ENCODE results near the gene NEDD1. TPM values are rescaled to one million over a fixed set of nuclear protein-coding genes. Genes with fewer than 3 reads are reported as not detected.
A peak's percentile ranks its signal among the peaks of the same experiment; 100 is the strongest.

The NEDD1 gene, protein sequence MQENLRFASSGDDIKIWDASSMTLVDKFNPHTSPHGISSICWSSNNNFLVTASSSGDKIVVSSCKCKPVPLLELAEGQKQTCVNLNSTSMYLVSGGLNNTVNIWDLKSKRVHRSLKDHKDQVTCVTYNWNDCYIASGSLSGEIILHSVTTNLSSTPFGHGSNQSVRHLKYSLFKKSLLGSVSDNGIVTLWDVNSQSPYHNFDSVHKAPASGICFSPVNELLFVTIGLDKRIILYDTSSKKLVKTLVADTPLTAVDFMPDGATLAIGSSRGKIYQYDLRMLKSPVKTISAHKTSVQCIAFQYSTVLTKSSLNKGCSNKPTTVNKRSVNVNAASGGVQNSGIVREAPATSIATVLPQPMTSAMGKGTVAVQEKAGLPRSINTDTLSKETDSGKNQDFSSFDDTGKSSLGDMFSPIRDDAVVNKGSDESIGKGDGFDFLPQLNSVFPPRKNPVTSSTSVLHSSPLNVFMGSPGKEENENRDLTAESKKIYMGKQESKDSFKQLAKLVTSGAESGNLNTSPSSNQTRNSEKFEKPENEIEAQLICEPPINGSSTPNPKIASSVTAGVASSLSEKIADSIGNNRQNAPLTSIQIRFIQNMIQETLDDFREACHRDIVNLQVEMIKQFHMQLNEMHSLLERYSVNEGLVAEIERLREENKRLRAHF
- polyA plus RNA-seq (2013, experiment 1 of 2): 23.4 TPM
- 28.3 TPM for polyA plus RNA-seq (2013, experiment 2 of 2)

GRCh38 chr12:96906849-96907670 is at the start of gene NEDD1:
Gene NEDD1, plus strand, starts transcription at chr12:96907257. Its CDS starts 2,503 bp downstream, at chr12:96909760.
- Histone ChIP-seq H3K27ac (ENCODE audit: low read depth, low read length) (peak within 1 kb of the TSS; percentile 75), H3K4me1 (ENCODE audit: insufficient read depth, low read length) (peaks cover 20% of the 10 kb centered on the region), H3K27me3 (ENCODE audit: insufficient read depth, low read length) (no peaks in the 10 kb centered on the region), H3K36me3 (ENCODE audit: insufficient read depth, low read length) (peaks cover 3% of the 10 kb centered on the region; the same call in 1 of the 2 replicates), H3K9me3 (ENCODE audit: insufficient read depth, low read depth, low read length) (no peaks in the 10 kb centered on the region), H3K4me3 (ENCODE audit: low read length) (peak within 1 kb of the TSS; percentile 71), H3K9ac (ENCODE audit: low read depth, low read length) (peak within 1 kb of the TSS; percentile 70)
- 2% methylated on average over 68 of the region's 68 CpGs for WGBS

DNA sequence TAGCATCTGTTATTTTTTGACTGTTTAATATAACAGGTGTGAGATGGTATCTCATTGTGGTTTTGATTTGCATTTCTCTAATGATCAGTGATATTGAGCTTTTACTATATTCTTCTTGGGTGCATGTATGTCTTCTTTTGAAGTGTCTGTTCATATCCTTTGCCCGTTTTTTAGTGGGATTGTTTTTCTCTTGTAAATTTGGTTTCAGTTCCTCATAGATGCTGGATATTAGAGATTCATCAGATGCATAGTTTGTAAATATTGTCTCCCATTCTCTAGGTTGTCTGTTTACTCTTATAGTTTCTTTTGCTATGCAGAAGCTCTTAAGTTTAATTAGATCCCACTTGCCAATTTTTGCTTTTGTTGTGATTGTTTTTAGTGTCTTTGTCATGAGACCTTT is 48.9 kb upstream of the NEDD1 start:
- peaks cover 6% of the 10 kb centered on the region; the same call in 1 of the 2 replicates for H3K9me3 ChIP-seq (ENCODE audit: insufficient read depth, low read depth, low read length)
- H3K27me3 ChIP-seq (ENCODE audit: insufficient read depth, low read length): no peaks in the 10 kb centered on the region
- no peak overlapping the region for H3K27ac ChIP-seq (ENCODE audit: low read depth, low read length)
- no peak overlapping the region for H3K9ac ChIP-seq (ENCODE audit: low read depth, low read length)
- no peak overlapping the region for H3K4me3 ChIP-seq (ENCODE audit: low read length)
- WGBS: 83% methylated on average over 1 of the region's 1 CpG
- H3K4me1 ChIP-seq (ENCODE audit: insufficient read depth, low read length): peaks cover 8% of the 10 kb centered on the region
- H3K36me3 ChIP-seq (ENCODE audit: insufficient read depth, low read length): no peaks in the 10 kb centered on the region

DNA sequence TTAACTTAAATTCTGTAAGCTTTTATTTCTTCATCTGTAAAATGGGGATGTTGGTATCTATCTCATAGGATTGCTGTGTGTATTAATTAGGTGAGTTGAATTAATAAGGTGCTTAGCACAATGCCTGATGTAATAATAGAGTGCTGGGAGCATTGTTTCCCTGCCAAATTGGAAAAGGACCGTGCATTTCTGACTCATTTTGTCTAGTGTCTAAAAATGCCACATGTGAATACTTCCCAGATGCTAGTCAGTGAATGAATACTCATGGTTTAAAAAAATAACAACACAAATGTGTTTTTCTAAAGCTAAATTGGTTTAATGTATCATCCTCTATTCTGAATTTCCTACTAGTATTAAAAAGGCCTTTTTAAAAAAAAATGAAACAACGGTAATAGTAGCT is 45.4 kb upstream of the NEDD1 start:
- Histone ChIP-seq H3K9me3 (ENCODE audit: insufficient read depth, low read depth, low read length) (peaks cover 6% of the 10 kb centered on the region; the same call in 1 of the 2 replicates), H3K27me3 (ENCODE audit: insufficient read depth, low read length) (no peaks in the 10 kb centered on the region), H3K27ac (ENCODE audit: low read depth, low read length) (no peak overlapping the region), H3K9ac (ENCODE audit: low read depth, low read length) (no peak overlapping the region), H3K4me1 (ENCODE audit: insufficient read depth, low read length) (peaks cover 8% of the 10 kb centered on the region), H3K4me3 (ENCODE audit: low read length) (no peak overlapping the region), H3K36me3 (ENCODE audit: insufficient read depth, low read length) (no peaks in the 10 kb centered on the region)
- WGBS: 91% methylated on average over 1 of the region's 2 CpGs

DNA sequence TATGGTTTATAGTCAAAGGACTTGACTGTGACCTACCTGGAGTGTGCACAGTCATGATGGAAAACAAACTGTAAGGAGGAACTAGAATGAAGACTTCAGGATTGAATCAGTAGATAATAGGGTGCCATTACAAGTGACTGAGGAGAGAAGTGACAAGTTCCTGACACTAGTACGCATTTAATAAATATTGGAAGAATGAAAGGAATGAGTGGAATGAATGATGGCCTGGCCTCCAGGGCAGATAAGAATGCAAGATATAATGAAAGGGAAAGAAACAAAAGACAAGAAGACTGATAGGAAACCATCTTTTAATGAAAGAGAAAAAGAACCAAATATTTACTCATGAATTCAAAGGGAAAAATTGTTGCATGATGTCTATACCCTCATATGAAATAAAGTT is 44.7 kb upstream of the NEDD1 start:
- WGBS: 91% methylated on average over 1 of the region's 1 CpG
- peak overlapping the region; percentile 40; the same call in 1 of the 2 replicates for H3K27ac ChIP-seq (ENCODE audit: low read depth, low read length)
- H3K4me1 ChIP-seq (ENCODE audit: insufficient read depth, low read length): peaks cover 8% of the 10 kb centered on the region
- H3K9ac ChIP-seq (ENCODE audit: low read depth, low read length): no peak overlapping the region
- H3K27me3 ChIP-seq (ENCODE audit: insufficient read depth, low read length): no peaks in the 10 kb centered on the region
- peaks cover 3% of the 10 kb centered on the region; the same call in 1 of the 2 replicates for H3K9me3 ChIP-seq (ENCODE audit: insufficient read depth, low read depth, low read length)
- H3K36me3 ChIP-seq (ENCODE audit: insufficient read depth, low read length): no peaks in the 10 kb centered on the region
- no peak overlapping the region for H3K4me3 ChIP-seq (ENCODE audit: low read length)

DNA sequence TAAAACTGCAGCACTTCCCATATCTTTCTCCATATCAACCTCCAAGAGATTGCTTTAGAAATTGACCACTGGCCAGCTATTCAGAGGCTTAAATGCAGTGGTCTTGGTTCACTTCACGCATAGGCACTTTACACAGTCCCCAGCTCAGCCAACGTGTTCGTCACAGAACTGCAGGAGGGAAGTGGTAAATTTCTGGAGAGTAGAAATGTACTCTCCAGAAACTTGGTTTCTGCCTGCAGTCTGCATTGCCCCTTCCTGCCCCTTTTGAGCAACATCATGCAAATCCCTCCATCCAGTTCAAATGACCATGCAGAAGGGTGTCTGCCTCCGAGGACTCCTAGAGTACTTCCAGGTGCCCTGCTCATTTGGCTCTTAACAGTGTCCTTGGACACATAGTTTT is 42.7 kb upstream of the NEDD1 start:
- Histone ChIP-seq H3K9ac (ENCODE audit: low read depth, low read length) (no peak overlapping the region), H3K27me3 (ENCODE audit: insufficient read depth, low read length) (no peaks in the 10 kb centered on the region), H3K27ac (ENCODE audit: low read depth, low read length) (no peak overlapping the region), H3K9me3 (ENCODE audit: insufficient read depth, low read depth, low read length) (no peaks in the 10 kb centered on the region), H3K36me3 (ENCODE audit: insufficient read depth, low read length) (no peaks in the 10 kb centered on the region), H3K4me1 (ENCODE audit: insufficient read depth, low read length) (peaks cover 8% of the 10 kb centered on the region), H3K4me3 (ENCODE audit: low read length) (no peak overlapping the region)
- WGBS: 89% methylated on average over 4 of the region's 4 CpGs

DNA sequence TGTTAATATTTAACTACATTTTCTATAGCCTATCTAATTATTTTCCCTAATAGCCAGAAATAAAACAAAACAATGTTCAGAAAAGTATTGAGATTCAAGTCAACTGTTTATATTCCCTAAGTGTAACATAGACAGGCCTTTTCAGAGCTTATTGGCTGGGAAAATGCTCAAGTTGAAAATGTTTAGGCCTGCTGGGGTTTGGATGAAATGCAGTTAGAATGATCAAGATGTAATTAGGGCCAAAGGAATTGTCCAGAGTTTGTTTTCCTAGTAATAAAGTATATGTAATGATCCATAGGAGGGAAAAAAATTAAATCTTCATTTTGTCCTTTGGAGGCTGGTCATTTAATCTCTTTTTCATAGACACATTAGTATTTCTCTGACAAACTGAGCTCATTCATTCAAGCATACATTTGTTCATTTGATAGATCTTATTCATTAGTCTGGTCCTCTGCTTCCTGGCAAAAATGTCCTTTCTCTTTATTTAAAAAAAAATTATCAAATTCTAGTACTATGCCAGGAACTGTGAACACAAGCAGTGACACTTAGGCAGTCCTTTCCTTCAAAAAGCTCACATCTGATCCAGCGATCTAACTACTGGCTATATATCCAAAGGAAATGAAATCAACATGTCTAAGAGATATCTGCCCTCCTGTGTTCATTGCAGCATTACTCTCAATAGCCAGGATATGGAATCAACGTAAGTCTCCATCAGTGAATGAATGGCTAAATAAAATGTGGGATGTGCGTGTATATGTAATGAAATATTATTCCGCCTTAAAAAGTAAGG is 40.1 kb upstream of the NEDD1 start:
- Histone ChIP-seq H3K9ac (ENCODE audit: low read depth, low read length) (no peak overlapping the region), H3K4me1 (ENCODE audit: insufficient read depth, low read length) (peaks cover 8% of the 10 kb centered on the region), H3K27me3 (ENCODE audit: insufficient read depth, low read length) (no peaks in the 10 kb centered on the region), H3K27ac (ENCODE audit: low read depth, low read length) (no peak overlapping the region), H3K36me3 (ENCODE audit: insufficient read depth, low read length) (no peaks in the 10 kb centered on the region), H3K4me3 (ENCODE audit: low read length) (no peak overlapping the region), H3K9me3 (ENCODE audit: insufficient read depth, low read depth, low read length) (no peaks in the 10 kb centered on the region)
- 87% methylated on average over 4 of the region's 4 CpGs for WGBS

DNA sequence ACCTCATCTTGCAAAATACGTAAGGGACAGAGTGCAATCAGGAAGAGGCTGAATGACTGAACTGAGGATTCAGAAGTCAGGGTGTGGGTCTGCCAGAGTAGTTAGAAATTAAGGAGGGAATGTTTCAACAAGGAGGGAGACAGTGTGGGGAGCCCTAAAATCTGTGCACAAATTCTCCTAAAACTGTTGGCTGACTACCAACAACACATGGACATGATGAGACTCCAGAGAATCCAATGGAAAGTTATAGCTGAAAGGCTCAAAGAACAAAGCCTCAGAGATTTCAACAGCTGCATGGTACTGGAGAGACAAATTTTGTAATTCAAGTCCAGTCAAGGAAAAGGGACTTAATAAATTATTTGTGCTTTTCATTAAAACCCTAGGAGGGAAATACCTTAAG is 36.1 kb upstream of the NEDD1 start:
- no peak overlapping the region for H3K9ac ChIP-seq (ENCODE audit: low read depth, low read length)
- H3K9me3 ChIP-seq (ENCODE audit: insufficient read depth, low read depth, low read length): no peaks in the 10 kb centered on the region
- H3K27ac ChIP-seq (ENCODE audit: low read depth, low read length): no peak overlapping the region
- H3K36me3 ChIP-seq (ENCODE audit: insufficient read depth, low read length): no peaks in the 10 kb centered on the region
- no peak overlapping the region for H3K4me3 ChIP-seq (ENCODE audit: low read length)
- H3K4me1 ChIP-seq (ENCODE audit: insufficient read depth, low read length): no peaks in the 10 kb centered on the region
- 100% methylated on average over 1 of the region's 1 CpG for WGBS
- no peaks in the 10 kb centered on the region for H3K27me3 ChIP-seq (ENCODE audit: insufficient read depth, low read length)

- H3K9ac ChIP-seq (ENCODE audit: low read depth, low read length): no peak overlapping the region
- no peaks in the 10 kb centered on the region for H3K36me3 ChIP-seq (ENCODE audit: insufficient read depth, low read length)
Measured at GRCh38 chr12:96872961-96873360, 34.1 kb upstream of the NEDD1 start.

DNA sequence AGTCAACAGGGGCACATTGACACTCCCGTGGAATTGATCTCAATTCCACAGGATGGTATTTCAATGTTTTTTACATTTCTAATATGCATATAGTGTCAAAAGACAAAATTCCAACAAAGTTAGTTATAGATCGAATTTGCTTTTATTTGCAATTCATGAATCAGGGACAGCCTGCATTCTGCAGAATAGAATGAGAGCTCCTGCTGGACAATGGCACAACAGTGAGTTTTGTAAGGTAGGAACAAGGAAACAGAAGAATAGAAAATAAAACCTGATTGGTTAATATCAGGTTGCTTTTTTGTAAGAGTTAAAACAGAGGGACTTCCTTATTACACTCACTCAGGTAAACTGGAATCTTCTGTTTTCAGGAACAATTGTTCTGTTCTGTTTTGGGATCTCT is 32.8 kb upstream of the NEDD1 start:
- H3K9me3 ChIP-seq (ENCODE audit: insufficient read depth, low read depth, low read length): no peaks in the 10 kb centered on the region
- 81% methylated on average over 2 of the region's 2 CpGs for WGBS
- H3K27ac ChIP-seq (ENCODE audit: low read depth, low read length): no peak overlapping the region
- no peaks in the 10 kb centered on the region for H3K4me1 ChIP-seq (ENCODE audit: insufficient read depth, low read length)
- H3K27me3 ChIP-seq (ENCODE audit: insufficient read depth, low read length): no peaks in the 10 kb centered on the region
- no peak overlapping the region for H3K9ac ChIP-seq (ENCODE audit: low read depth, low read length)
- no peaks in the 10 kb centered on the region for H3K36me3 ChIP-seq (ENCODE audit: insufficient read depth, low read length)
- no peak overlapping the region for H3K4me3 ChIP-seq (ENCODE audit: low read length)

More at GRCh38 chr12:96872961-96873360, 34.1 kb upstream of the NEDD1 start:
- Histone ChIP-seq H3K4me3 (ENCODE audit: low read length) (no peak overlapping the region), H3K4me1 (ENCODE audit: insufficient read depth, low read length) (no peaks in the 10 kb centered on the region), H3K27me3 (ENCODE audit: insufficient read depth, low read length) (no peaks in the 10 kb centered on the region), H3K9me3 (ENCODE audit: insufficient read depth, low read depth, low read length) (no peaks in the 10 kb centered on the region), H3K27ac (ENCODE audit: low read depth, low read length) (no peak overlapping the region)

GRCh38 chr12:96876966-96877365 is 30.1 kb upstream of the NEDD1 start:
- Histone ChIP-seq H3K4me1 (ENCODE audit: insufficient read depth, low read length) (no peaks in the 10 kb centered on the region), H3K36me3 (ENCODE audit: insufficient read depth, low read length) (no peaks in the 10 kb centered on the region), H3K4me3 (ENCODE audit: low read length) (no peak overlapping the region), H3K27me3 (ENCODE audit: insufficient read depth, low read length) (no peaks in the 10 kb centered on the region), H3K9ac (ENCODE audit: low read depth, low read length) (no peak overlapping the region), H3K27ac (ENCODE audit: low read depth, low read length) (no peak overlapping the region), H3K9me3 (ENCODE audit: insufficient read depth, low read depth, low read length) (no peaks in the 10 kb centered on the region)
- WGBS: 93% methylated on average over 3 of the region's 3 CpGs

Data from HUES64 (cell line).